GM12801 (cell line): ENCODE results near the gene CD28.

Source experiments
- TF ChIP-seq, protein P1 (sequence below): IDR thresholded peaks from one replicate; pipeline ENCODE4 v1.5.1; 2011; ENCODE audit warnings: control low read depth; ENCODE audit not compliant: insufficient read length; ENCODE audit errors: extremely low read depth

The CD28 gene

GRCh38 chr2:203730883-203731282 lies 24.4 kb downstream of the CD28 start:
- TF ChIP-seq, protein P1, sequence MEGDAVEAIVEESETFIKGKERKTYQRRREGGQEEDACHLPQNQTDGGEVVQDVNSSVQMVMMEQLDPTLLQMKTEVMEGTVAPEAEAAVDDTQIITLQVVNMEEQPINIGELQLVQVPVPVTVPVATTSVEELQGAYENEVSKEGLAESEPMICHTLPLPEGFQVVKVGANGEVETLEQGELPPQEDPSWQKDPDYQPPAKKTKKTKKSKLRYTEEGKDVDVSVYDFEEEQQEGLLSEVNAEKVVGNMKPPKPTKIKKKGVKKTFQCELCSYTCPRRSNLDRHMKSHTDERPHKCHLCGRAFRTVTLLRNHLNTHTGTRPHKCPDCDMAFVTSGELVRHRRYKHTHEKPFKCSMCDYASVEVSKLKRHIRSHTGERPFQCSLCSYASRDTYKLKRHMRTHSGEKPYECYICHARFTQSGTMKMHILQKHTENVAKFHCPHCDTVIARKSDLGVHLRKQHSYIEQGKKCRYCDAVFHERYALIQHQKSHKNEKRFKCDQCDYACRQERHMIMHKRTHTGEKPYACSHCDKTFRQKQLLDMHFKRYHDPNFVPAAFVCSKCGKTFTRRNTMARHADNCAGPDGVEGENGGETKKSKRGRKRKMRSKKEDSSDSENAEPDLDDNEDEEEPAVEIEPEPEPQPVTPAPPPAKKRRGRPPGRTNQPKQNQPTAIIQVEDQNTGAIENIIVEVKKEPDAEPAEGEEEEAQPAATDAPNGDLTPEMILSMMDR: no peak

GRCh38 chr2:203732092-203732952 lies 25.9 kb downstream of the CD28 start:
- TF ChIP-seq, protein P1: no peak

- TF ChIP-seq, protein P1: no peak
These were observed 26.6 kb downstream of the CD28 start for GRCh38 chr2:203732953-203733510.

DNA sequence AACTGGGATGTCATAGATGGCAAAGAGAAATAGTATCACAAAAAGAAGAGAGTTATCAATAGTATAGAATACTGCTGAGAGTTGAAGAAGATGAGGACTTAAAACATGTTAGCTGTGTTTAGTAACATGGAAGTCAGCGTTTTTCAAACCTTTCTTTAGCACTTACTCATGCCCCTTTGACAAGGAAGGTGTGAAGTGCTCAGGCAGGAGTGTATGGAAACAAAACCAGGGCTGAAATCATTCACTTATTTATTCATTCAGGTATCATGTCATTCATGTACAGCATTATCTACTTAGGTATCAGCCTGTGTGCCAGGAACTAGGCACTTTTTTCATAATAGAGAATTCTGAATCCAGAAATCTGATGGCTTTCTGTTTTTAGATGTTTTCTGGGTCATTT lies 27.2 kb downstream of the CD28 start:
- TF ChIP-seq, protein P1: no peak

GRCh38 chr2:203734276-203734983 lies 28.0 kb downstream of the CD28 start:
- TF ChIP-seq, protein P1: no peak

DNA sequence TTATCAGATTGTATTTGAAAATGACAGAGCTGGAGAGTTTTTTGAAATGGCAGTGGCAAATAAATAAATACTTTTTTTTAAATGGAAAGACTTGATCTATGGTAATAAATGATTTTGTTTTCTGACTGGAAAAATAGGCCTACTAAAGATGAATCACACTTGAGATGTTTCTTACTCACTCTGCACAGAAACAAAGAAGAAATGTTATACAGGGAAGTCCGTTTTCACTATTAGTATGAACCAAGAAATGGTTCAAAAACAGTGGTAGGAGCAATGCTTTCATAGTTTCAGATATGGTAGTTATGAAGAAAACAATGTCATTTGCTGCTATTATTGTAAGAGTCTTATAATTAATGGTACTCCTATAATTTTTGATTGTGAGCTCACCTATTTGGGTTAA lies 30.9 kb downstream of the CD28 start:
- TF ChIP-seq, protein P1: no peak

DNA sequence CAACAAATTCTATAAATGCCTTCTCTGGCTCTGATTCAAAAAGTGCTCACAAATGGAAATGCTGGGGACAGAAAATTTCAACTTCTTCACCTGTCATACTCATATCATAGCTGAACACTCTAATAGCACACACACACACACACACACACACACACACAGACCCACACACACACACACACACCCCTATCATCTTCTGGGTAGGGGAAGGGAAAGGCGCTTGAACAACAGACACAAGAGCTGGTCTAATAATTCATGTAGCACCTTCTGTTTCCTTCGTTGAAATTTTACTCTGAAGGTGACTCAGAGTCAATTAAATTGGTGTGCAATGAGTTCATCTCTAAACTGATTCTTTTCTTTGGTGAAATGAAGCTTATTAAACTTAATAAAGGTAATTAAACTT lies 32.9 kb downstream of the CD28 start:
- TF ChIP-seq, protein P1: no peak
